CD14-positive monocyte (primary cell): ENCODE measurements around the gene IL13RA2. TPM values are rescaled to one million over a fixed set of nuclear protein-coding genes. Genes with fewer than 3 reads are reported as not detected.

Experiments
- DNase-seq, 3 donors: peaks; one replicate each; pipeline ENCODE4 v3.0.0-alpha.2; 2011 to 2022
- H2AFZ ChIP-seq: 2 replicates; pipeline ENCODE4 v1.6.0; 2012; ENCODE audit warnings: mild to moderate bottlenecking, low read depth, low read length, inconsistent platforms; ENCODE audit not compliant: insufficient read depth, poor library complexity, severe bottlenecking
- H3K27ac ChIP-seq, 2 donors: 1 replicate in 1 of 2; 2 replicates in 1 of 2; pipeline ENCODE4 v1.5.1; 2012 to 2013; ENCODE audit warnings: low read length in 2 of 2, control low read depth in 1 of 2, inconsistent platforms in 1 of 2, low read depth in 1 of 2, mild to moderate bottlenecking in 1 of 2
- H3K27me3 ChIP-seq, 2 donors: one replicate each; pipeline versions ENCODE4 v1.6.0 to v1.6.1; 2011 to 2013; ENCODE audit warnings: low read length in 2 of 2; ENCODE audit not compliant: control insufficient read depth in 2 of 2, insufficient read depth in 2 of 2
- H3K36me3 ChIP-seq, 2 donors: replicated peaks in 1 of 2; 1 replicate in 1 of 2; 2 replicates in 1 of 2; pipeline versions ENCODE4 v1.5.1 to v1.6.1; 2012 to 2013; ENCODE audit warnings: low read length in 2 of 2, control low read depth in 1 of 2, inconsistent platforms in 1 of 2, mild to moderate bottlenecking in 1 of 2; ENCODE audit not compliant: insufficient read depth in 2 of 2, control insufficient read depth in 1 of 2
- H3K4me1 ChIP-seq, 2 donors: 1 replicate in 1 of 2; 2 replicates in 1 of 2; pipeline versions ENCODE4 v1.5.1 to v1.6.1; 2012 to 2013; ENCODE audit warnings: low read length in 2 of 2, control low read depth in 1 of 2, inconsistent platforms in 1 of 2, mild to moderate bottlenecking in 1 of 2, moderate library complexity in 1 of 2; ENCODE audit not compliant: insufficient read depth in 2 of 2, control insufficient read depth in 1 of 2
- H3K4me2 ChIP-seq: replicated peaks from 2 replicates; pipeline ENCODE3; 2012; ENCODE audit warnings: low read length, moderate library complexity, mild to moderate bottlenecking; ENCODE audit not compliant: poor library complexity, severe bottlenecking; ENCODE audit errors: extremely low read depth
- H3K4me3 ChIP-seq, 3 experiments: fragments of 200-600 bp in 1 of 3; sonication (generic) in 1 of 3; replicated peaks in 1 of 3; 1 replicate in 2 of 3; 2 replicates in 1 of 3; pipeline ENCODE4 v1.5.1; 2011 to 2013; ENCODE audit warnings: low read length in 3 of 3, mild to moderate bottlenecking in 3 of 3, control low read depth in 2 of 3, low read depth in 2 of 3, inconsistent platforms in 1 of 3, moderate library complexity in 1 of 3
- H3K79me2 ChIP-seq: 2 replicates; pipeline ENCODE4 v1.6.0; 2012; ENCODE audit warnings: mild to moderate bottlenecking, control low read depth, inconsistent platforms, low read length, moderate library complexity; ENCODE audit not compliant: insufficient read depth
- H3K9ac ChIP-seq: 2 replicates; pipeline ENCODE4 v1.6.0; 2017; ENCODE audit warnings: low read length, mild to moderate bottlenecking; ENCODE audit not compliant: insufficient read depth, poor library complexity, severe bottlenecking
- H3K9me3 ChIP-seq, 2 donors: replicated peaks in 1 of 2; 1 replicate in 1 of 2; 2 replicates in 1 of 2; pipeline versions ENCODE4 v1.5.1 to v1.6.1; 2012 to 2013; ENCODE audit warnings: low read length in 2 of 2, control low read depth in 1 of 2; ENCODE audit not compliant: control insufficient read depth in 1 of 2, insufficient read depth in 1 of 2
- H4K20me1 ChIP-seq: 2 replicates; pipeline ENCODE4 v1.6.0; 2012; ENCODE audit warnings: mild to moderate bottlenecking, low read length, control low read depth, moderate library complexity; ENCODE audit not compliant: insufficient read depth
- H3K27ac Mint-ChIP-seq, 7 donors: one replicate each; pipeline ENCODE4 v1.8.0; 2020; ENCODE audit warnings: mild to moderate bottlenecking in 7 of 7, mixed read lengths in 7 of 7, moderate library complexity in 6 of 7, inconsistent platforms in 2 of 7
- H3K27me3 Mint-ChIP-seq, 3 donors: one replicate each; pipeline ENCODE4 v1.8.0; 2021 to 2022; ENCODE audit warnings: low read depth in 3 of 3, mild to moderate bottlenecking in 3 of 3, mixed read lengths in 3 of 3, moderate library complexity in 3 of 3, inconsistent platforms in 1 of 3
- H3K36me3 Mint-ChIP-seq, 2 donors: one replicate each; pipeline ENCODE4 v1.8.0; 2020; ENCODE audit warnings: mixed read lengths in 2 of 2, inconsistent platforms in 1 of 2, mild to moderate bottlenecking in 1 of 2
- H3K4me1 Mint-ChIP-seq: one replicate; pipeline ENCODE4 v1.8.0; 2020; ENCODE audit warnings: mild to moderate bottlenecking, mixed read lengths
- H3K4me3 Mint-ChIP-seq, 2 donors: one replicate each; pipeline ENCODE4 v1.8.0; 2020; ENCODE audit warnings: mild to moderate bottlenecking in 2 of 2, mixed read lengths in 2 of 2, moderate library complexity in 1 of 2
- H3K9me3 Mint-ChIP-seq, 7 donors: one replicate each; pipeline ENCODE4 v1.8.0; 2020 to 2022; ENCODE audit warnings: mixed read lengths in 7 of 7, mild to moderate bottlenecking in 6 of 7, moderate library complexity in 6 of 7, inconsistent platforms in 2 of 7
- CTCF ChIP-seq: fragments of 200-600 bp; IDR thresholded peaks from one replicate; pipeline ENCODE4 v1.8.0; 2022; ENCODE audit warnings: antibody characterized with exemption, mild to moderate bottlenecking
- WGBS: methylation state at CpG from one replicate; pipeline ENCODE4 v1.1.5; 2013; ENCODE audit warnings: missing lambda C conversion rate; ENCODE audit not compliant: insufficient coverage; 5-methylcytosine and 5-hydroxymethylcytosine counted together
- intact Hi-C, 2 donors: fragments of 100-400 bp; cut with micrococcal nuclease; formaldehyde crosslinking; loops; one replicate each; pipeline versions ENCODE4 v1.15.0 to v1.15.1; 2023
- polyA plus RNA-seq, 3 donors: library from polyadenylated mRNA; depleted of rRNA in 1 of 3; unstranded in 2 of 3; stranded (reverse) in 1 of 3; fragments of 300-500 nt in 2 of 3; fragments of >200 nt in 1 of 3; fragmentation: Illumina TruSeq in 2 of 3; gene quantifications; 1 replicate in 2 of 3; 2 replicates in 1 of 3; pipeline ENCODE4 v1.2.3, GENCODE V29; 2012 to 2021

IL13RA2 gene
- polyA plus RNA-seq, 3 donors: not detected

- H3K27ac Mint-ChIP-seq: no peak overlapping the region
- Histone ChIP-seq H3K36me3 (no peaks in the 10 kb centered on the region), H3K4me3 (no peak overlapping the region), H3K9me3 (no peaks in the 10 kb centered on the region), H3K27ac (no peak overlapping the region), H3K4me2 (no peak overlapping the region), H4K20me1 (no peaks in the 10 kb centered on the region), H3K79me2 (no peaks in the 10 kb centered on the region), H3K9ac (no peak overlapping the region), H3K27me3 (no peaks in the 10 kb centered on the region), H3K4me1 (no peaks in the 10 kb centered on the region), H2AFZ (no peak overlapping the region)
- no peaks in the 10 kb centered on the region for H3K36me3 Mint-ChIP-seq
- intact Hi-C loops: no loop called here
- no peaks in the 10 kb centered on the region for H3K4me1 Mint-ChIP-seq
- no peak for TF ChIP-seq CTCF
- DNase-seq: no peak
- no peaks in the 10 kb centered on the region for H3K27me3 Mint-ChIP-seq
- peaks cover 0 to 4% (median 1%) of the 10 kb centered on the region in 7 donors for H3K9me3 Mint-ChIP-seq
- H3K4me3 Mint-ChIP-seq: no peak overlapping the region
These were observed 12.0 kb upstream of the IL13RA2 start for GRCh38 chrX:115029440-115029839.

- intact Hi-C loops: no loop called here
- no peaks in the 10 kb centered on the region for H3K4me1 ChIP-seq
- Mint-ChIP-seq H3K27ac (no peak overlapping the region), H3K36me3 (no peaks in the 10 kb centered on the region), H3K4me3 (no peak overlapping the region), H3K27me3 (peaks cover 0 to 2% (median 0%) of the 10 kb centered on the region in 3 donors), H3K4me1 (no peaks in the 10 kb centered on the region), H3K9me3 (peaks cover 0 to 3% (median 0%) of the 10 kb centered on the region in 7 donors)
- H3K4me3 ChIP-seq: no peak overlapping the region
- H2AFZ ChIP-seq: no peak overlapping the region
- H3K79me2 ChIP-seq: no peaks in the 10 kb centered on the region
- H4K20me1 ChIP-seq: no peaks in the 10 kb centered on the region
- no peaks in the 10 kb centered on the region for H3K36me3 ChIP-seq
- H3K27ac ChIP-seq: no peak overlapping the region
- TF ChIP-seq CTCF: no peak
- H3K27me3 ChIP-seq: no peaks in the 10 kb centered on the region
- DNase-seq: no peak
- H3K4me2 ChIP-seq: no peak overlapping the region
- H3K9me3 ChIP-seq: no peaks in the 10 kb centered on the region
- H3K9ac ChIP-seq: no peak overlapping the region
- WGBS: no CpG with 5 or more reads among the region's 3 CpGs
These were observed 6.4 kb upstream of the IL13RA2 start for GRCh38 chrX:115023811-115024210.
